ENCODE measurements around the gene PTDSS2. TPM values are rescaled to one million over a fixed set of nuclear protein-coding genes. Genes with fewer than 3 reads are reported as not detected.

PTDSS2 gene
- total and polyA plus RNA-seq, 2 of the 13 experiments (the other 11 are each of a cell fraction or from before 2014, with no cell fraction given) = 21.7 to 26.4 TPM

DNA sequence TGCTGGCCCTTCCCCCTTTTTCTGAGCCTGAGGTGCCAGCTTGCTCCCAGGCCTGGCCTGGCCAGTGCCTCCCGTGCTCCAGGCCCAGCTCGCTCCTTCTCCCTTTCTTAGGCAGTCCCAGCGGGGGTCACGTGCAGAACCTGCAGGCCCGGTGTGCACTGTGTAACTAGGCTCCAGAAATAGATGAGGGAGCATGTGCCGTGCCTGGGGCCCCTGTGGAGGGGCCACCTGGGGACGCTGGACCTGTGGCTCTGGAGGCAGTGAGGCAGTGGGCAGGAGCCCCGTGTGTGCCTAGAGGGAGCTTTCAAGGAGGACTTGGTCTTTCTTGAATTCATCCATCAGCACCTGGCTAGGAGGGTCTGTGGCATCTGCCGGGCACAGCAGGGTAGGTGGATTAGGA, 11.5 kb downstream of the PTDSS2 start:
- 94% methylated on average over 6 of the region's 9 CpGs for WGBS (ENCODE audit: low lambda C conversion rate)
- Histone ChIP-seq H3K4me3 (replicated peaks in 1 of 3; ENCODE audit: insufficient read depth in 1 of 3, low read depth in 2 of 3, low read length in 3 of 3) (no peak overlapping the region), H4K20me1 (ENCODE audit: insufficient read depth, low read length) (no peaks in the 10 kb centered on the region), H3K79me2 (ENCODE audit: insufficient read depth, low read length) (peaks cover 18% of the 10 kb centered on the region), H3K4me2 (ENCODE audit: low read depth, low read length) (no peak overlapping the region), H3K27me3 (ENCODE audit: control insufficient read depth in 1 of 2, insufficient read depth in 2 of 2, low read length in 2 of 2) (no peaks in the 10 kb centered on the region; a peak in 1 of 5 replicates), H3K4me1 (ENCODE audit: insufficient read depth, low read length) (no peaks in the 10 kb centered on the region), H3K9ac (ENCODE audit: insufficient read depth, low read depth, low read length) (no peak overlapping the region), H2AFZ (ENCODE audit: low read length) (no peak overlapping the region), H3K36me3 (replicated peaks in 1 of 2; ENCODE audit: control insufficient read depth in 1 of 2, insufficient read depth in 2 of 2, low read length in 2 of 2) (peaks cover 15 to 50% of the 10 kb centered on the region in 2 experiments), H3K9me3 (ENCODE audit: low read length) (no peaks in the 10 kb centered on the region), H3K27ac (ENCODE audit: extremely low read length, insufficient read depth, low read length) (no peak overlapping the region)
- intact Hi-C loops (cut with micrococcal nuclease; ENCODE audit: unreplicated experiment) = no loop called here
- no peak for FAIRE-seq
- no TSS peak for BruUV-seq (replicated peaks)
- in situ Hi-C loops (cut with HindIII; ENCODE audit: extremely low pct_ligation_motif_present, low pct_unique_long_range_greater_than_20kb) = no loop called here
- ChIA-PET POLR2A (interaction anchor here (1.0 to 1.1 kb wide), 2 partner anchors 8 to 12 kb away, joined by 3 read pairs; partner anchors contain the start of gene PTDSS2), CTCF (ENCODE audit: low intra/inter-chr PET ratio, low total read pairs) (no interaction called here)
- no peak for ATAC-seq
- TF ChIP-seq SNAI1 (CRISPR knock-in tag; IDR thresholded peaks at IDR 0.05; ENCODE audit: borderline replicate concordance) = no peak
- no peak for TF ChIP-seq HOXA7 (CRISPR knock-in tag; IDR thresholded peaks at IDR 0.05)
- TF ChIP-seq TARDBP (CRISPR knock-in tag; IDR thresholded peaks at IDR 0.05) = no peak
- TF ChIP-seq CHD4 (IDR thresholded peaks at IDR 0.05; ENCODE audit: borderline replicate concordance, low read length) = no peak
- no peak for TF ChIP-seq ELF3 (CRISPR knock-in tag; IDR thresholded peaks at IDR 0.05)
- no peak for TF ChIP-seq BCLAF1 (IDR thresholded peaks at IDR 0.05)
- TF ChIP-seq SMARCC2 (IDR thresholded peaks at IDR 0.05) = no peak
- TF ChIP-seq KMT2B (CRISPR knock-in tag; IDR thresholded peaks at IDR 0.05) = no peak
- no peak for TF ChIP-seq ZNF251 (CRISPR knock-in tag; IDR thresholded peaks at IDR 0.05)
- TF ChIP-seq, protein P1, sequence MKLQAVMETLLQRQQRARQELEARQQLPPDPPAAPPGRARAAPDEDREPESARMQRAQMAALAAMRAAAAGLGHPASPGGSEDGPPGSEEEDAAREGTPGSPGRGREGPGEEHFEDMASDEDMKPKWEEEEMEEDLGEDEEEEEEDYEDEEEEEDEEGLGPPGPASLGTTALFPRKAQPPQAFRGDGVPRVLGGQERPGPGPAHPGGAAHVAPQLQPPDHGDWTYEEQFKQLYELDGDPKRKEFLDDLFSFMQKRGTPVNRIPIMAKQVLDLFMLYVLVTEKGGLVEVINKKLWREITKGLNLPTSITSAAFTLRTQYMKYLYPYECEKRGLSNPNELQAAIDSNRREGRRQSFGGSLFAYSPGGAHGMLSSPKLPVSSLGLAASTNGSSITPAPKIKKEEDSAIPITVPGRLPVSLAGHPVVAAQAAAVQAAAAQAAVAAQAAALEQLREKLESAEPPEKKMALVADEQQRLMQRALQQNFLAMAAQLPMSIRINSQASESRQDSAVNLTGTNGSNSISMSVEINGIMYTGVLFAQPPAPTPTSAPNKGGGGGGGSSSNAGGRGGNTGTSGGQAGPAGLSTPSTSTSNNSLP (IDR thresholded peaks at IDR 0.05; ENCODE audit: low read depth, low read length) = no peak
- no peak for TF ChIP-seq HOXA5 (CRISPR knock-in tag; IDR thresholded peaks at IDR 0.05)
- no peak for TF ChIP-seq ZNF136 (CRISPR knock-in tag; IDR thresholded peaks at IDR 0.05; ENCODE audit: low read depth)
- no peak for TF ChIP-seq NFE2 (CRISPR knock-in tag; IDR thresholded peaks at IDR 0.05)
- no peak for TF ChIP-seq TBL1XR1 (IDR thresholded peaks at IDR 0.05; ENCODE audit: borderline replicate concordance, low read length, partially characterized antibody)
- TF ChIP-seq ZNF737 (CRISPR knock-in tag; IDR thresholded peaks at IDR 0.05; ENCODE audit: borderline replicate concordance) = no peak
- TF ChIP-seq TCF7L2 (IDR thresholded peaks at IDR 0.05; ENCODE audit: low read depth, low read length) = no peak
- DNase-seq (ENCODE audit: low spot score) = no peak
